H1 (cell line): ENCODE results near the gene METTL25B. TPM values are rescaled to one million over a fixed set of nuclear protein-coding genes. Genes with fewer than 3 reads are reported as not detected.

Experiments
- CTCF ChIA-PET: fragments of 300-600 bp; sonication (Branson Sonifier 250); formaldehyde crosslinking; loops from one replicate; lab custom pipeline; 2021; ENCODE audit not compliant: partially characterized antibody; lab: Charles Lee
- POLR2A ChIA-PET: fragments of 300-600 bp; sonication (Branson Sonifier 250); formaldehyde crosslinking; loops from one replicate; lab custom pipeline; 2021; ENCODE audit warnings: inconsistent platforms; ENCODE audit not compliant: partially characterized antibody; lab: Charles Lee
- DNase-seq, 2 experiments: peaks; one replicate each; pipeline versions ENCODE4 v3.0.0 to v3.0.0-alpha.2; 2010 to 2022; ENCODE audit warnings: low spot score in 2 of 2, low read depth in 1 of 2, mixed read lengths in 1 of 2
- FAIRE-seq: peaks from 2 replicates; lab custom pipeline; 2011; peaks lifted over from hg19 to GRCh38; lab: Jason Lieb, UNC
- H2AFZ ChIP-seq: 2 replicates; pipeline ENCODE4 v1.8.1; 2012; ENCODE audit warnings: low read length, inconsistent platforms
- H2AK5ac ChIP-seq: 2 replicates; pipeline ENCODE4 v1.6.1; 2013; ENCODE audit warnings: low read depth, low read length
- H2BK120ac ChIP-seq: replicated peaks from 2 replicates; pipeline ENCODE3; 2013; ENCODE audit warnings: low read depth, low read length, inconsistent platforms
- H2BK12ac ChIP-seq: 2 replicates; pipeline ENCODE4 v1.6.1; 2013; ENCODE audit warnings: low read depth, low read length
- H2BK15ac ChIP-seq: 2 replicates; pipeline ENCODE4 v1.6.1; 2013; ENCODE audit warnings: low read length
- H2BK20ac ChIP-seq: 2 replicates; pipeline ENCODE4 v1.6.1; 2013; ENCODE audit warnings: low read length
- H2BK5ac ChIP-seq: 2 replicates; pipeline ENCODE4 v1.6.1; 2013; ENCODE audit warnings: low read depth, low read length
- H3K14ac ChIP-seq: 2 replicates; pipeline ENCODE4 v1.6.1; 2013; ENCODE audit warnings: inconsistent platforms; ENCODE audit not compliant: insufficient read length
- H3K18ac ChIP-seq: 2 replicates; pipeline ENCODE4 v1.6.1; 2013; ENCODE audit warnings: low read length; ENCODE audit errors: extremely low read depth
- H3K23ac ChIP-seq: 2 replicates; pipeline ENCODE4 v1.6.1; 2013; ENCODE audit warnings: inconsistent platforms; ENCODE audit not compliant: insufficient read length
- H3K23me2 ChIP-seq: 2 replicates; pipeline ENCODE4 v1.6.1; 2013; ENCODE audit warnings: low read depth, low read length
- H3K27ac ChIP-seq: 2 replicates; pipeline ENCODE4 v1.6.1; 2011; ENCODE audit warnings: low read depth, low read length, inconsistent platforms
- H3K27me3 ChIP-seq, 4 experiments: replicated peaks in 1 of 4; 1 replicate in 1 of 4; 2 replicates in 3 of 4; pipeline versions ENCODE4 v1.6.1 to v1.8.1; 2011 to 2013; ENCODE audit warnings: low read length in 3 of 4, mild to moderate bottlenecking in 3 of 4, inconsistent platforms in 2 of 4, mixed read lengths in 2 of 4, moderate library complexity in 1 of 4; ENCODE audit not compliant: control insufficient read depth in 3 of 4, insufficient read depth in 3 of 4; ENCODE audit errors: extremely low read depth in 1 of 4
- H3K36me3 ChIP-seq, 4 experiments: 2 replicates each; pipeline versions ENCODE4 v1.6.1 to v1.8.1; 2011 to 2013; ENCODE audit warnings: mild to moderate bottlenecking in 4 of 4, low read length in 3 of 4, moderate library complexity in 2 of 4, control low read depth in 1 of 4, inconsistent platforms in 1 of 4; ENCODE audit not compliant: insufficient read depth in 4 of 4, control insufficient read depth in 2 of 4
- H3K4ac ChIP-seq: replicated peaks from 2 replicates; pipeline ENCODE3; 2013; ENCODE audit warnings: low read length, low read depth, mixed read lengths, inconsistent platforms; ENCODE audit not compliant: insufficient read length
- H3K4me1 ChIP-seq, 4 experiments: replicated peaks in 1 of 4; 1 replicate in 1 of 4; 2 replicates in 3 of 4; pipeline versions ENCODE4 v1.6.1 to v1.8.1; 2011 to 2013; ENCODE audit warnings: low read length in 3 of 4, inconsistent platforms in 2 of 4, mixed read lengths in 1 of 4; ENCODE audit not compliant: insufficient read depth in 4 of 4, control insufficient read depth in 3 of 4
- H3K4me2 ChIP-seq, 2 experiments: 2 replicates each; pipeline versions ENCODE4 v1.6.1 to v1.8.1; 2011 to 2013; ENCODE audit warnings: low read depth in 2 of 2, low read length in 2 of 2, control low read depth in 1 of 2, inconsistent platforms in 1 of 2, mild to moderate bottlenecking in 1 of 2; ENCODE audit not compliant: insufficient read depth in 1 of 2
- H3K4me3 ChIP-seq, 4 experiments: fragments of 200-600, 300-600 bp in 1 of 4; sonication (generic), shearing (Covaris generic), sonication (Bioruptor Twin) in 1 of 4; 2 replicates each; pipeline versions ENCODE4 v1.5.1 to v1.8.1; 2011 to 2016; ENCODE audit warnings: low read length in 4 of 4, low read depth in 3 of 4, control low read depth in 2 of 4, inconsistent platforms in 2 of 4, mild to moderate bottlenecking in 2 of 4, mixed read lengths in 1 of 4, moderate library complexity in 1 of 4; ENCODE audit not compliant: insufficient read depth in 2 of 4; ENCODE audit errors: extremely low read depth in 1 of 4
- H3K56ac ChIP-seq: replicated peaks from 2 replicates; pipeline ENCODE3; 2013; ENCODE audit warnings: low read depth, mild to moderate bottlenecking, mixed read lengths, low read length, inconsistent platforms; ENCODE audit not compliant: insufficient read length
- H3K79me1 ChIP-seq: 2 replicates; pipeline ENCODE4 v1.6.1; 2013; ENCODE audit warnings: low read depth, low read length, control low read depth
- H3K79me2 ChIP-seq, 2 experiments: 2 replicates each; pipeline versions ENCODE4 v1.6.1 to v1.8.1; 2012 to 2013; ENCODE audit warnings: low read length in 2 of 2, mild to moderate bottlenecking in 2 of 2, inconsistent platforms in 1 of 2; ENCODE audit not compliant: insufficient read depth in 2 of 2, control insufficient read depth in 1 of 2
- H3K9ac ChIP-seq, 4 experiments: replicated peaks in 1 of 4; 1 replicate in 1 of 4; 2 replicates in 3 of 4; pipeline versions ENCODE4 v1.6.1 to v1.8.1; 2011 to 2013; ENCODE audit warnings: low read depth in 3 of 4, low read length in 3 of 4, control low read depth in 2 of 4, mild to moderate bottlenecking in 2 of 4, moderate library complexity in 2 of 4, inconsistent platforms in 1 of 4; ENCODE audit errors: extremely low read depth in 1 of 4
- H3K9me3 ChIP-seq, 2 experiments: 2 replicates each; pipeline versions ENCODE4 v1.6.1 to v1.8.1; 2012 to 2013; ENCODE audit warnings: mild to moderate bottlenecking in 2 of 2, moderate library complexity in 2 of 2, control low read depth in 1 of 2, inconsistent platforms in 1 of 2, low read depth in 1 of 2, low read length in 1 of 2, mixed read lengths in 1 of 2; ENCODE audit not compliant: insufficient read depth in 2 of 2
- H4K20me1 ChIP-seq, 2 experiments: replicated peaks in 1 of 2; 2 replicates each; pipeline versions ENCODE3 to v1.8.1; 2011 to 2013; ENCODE audit warnings: inconsistent platforms in 2 of 2, low read length in 2 of 2, mild to moderate bottlenecking in 1 of 2; ENCODE audit not compliant: insufficient read depth in 2 of 2, control insufficient read depth in 1 of 2
- H4K5ac ChIP-seq: 2 replicates; pipeline ENCODE4 v1.6.1; 2013; ENCODE audit warnings: low read length, low read depth, mixed read lengths, inconsistent platforms; ENCODE audit not compliant: insufficient read length
- H4K8ac ChIP-seq: 2 replicates; pipeline ENCODE4 v1.8.0; 2013; ENCODE audit warnings: mild to moderate bottlenecking, moderate library complexity, low read length, inconsistent platforms; ENCODE audit not compliant: insufficient read depth; ENCODE audit errors: extremely low read depth
- H4K91ac ChIP-seq: replicated peaks from 2 replicates; pipeline ENCODE3; 2013; ENCODE audit warnings: low read length, mixed read lengths, inconsistent platforms; ENCODE audit not compliant: insufficient read length
- E2F6 ChIP-seq: IDR thresholded peaks from 2 replicates; pipeline ENCODE4 v1.6.1; 2012; ENCODE audit warnings: inconsistent platforms
- GABPA ChIP-seq: IDR thresholded peaks from 2 replicates; pipeline ENCODE4 v1.6.1; 2011; ENCODE audit warnings: mild to moderate bottlenecking, low read length, moderate library complexity, borderline replicate concordance; ENCODE audit not compliant: insufficient read depth
- KDM1A ChIP-seq: fragments of 200-600, 300-600 bp; sonication (generic); IDR thresholded peaks from 2 replicates; pipeline ENCODE4 v1.7.1; 2016; ENCODE audit warnings: mild to moderate bottlenecking, low read length, borderline replicate concordance
- KDM5A ChIP-seq: fragments of 200-600 bp; IDR thresholded peaks from 2 replicates; pipeline ENCODE4 v1.7.1; 2012; ENCODE audit warnings: mild to moderate bottlenecking, low read length, inconsistent platforms, mixed read lengths
- POLR2AphosphoS5 ChIP-seq: IDR thresholded peaks from 2 replicates; pipeline ENCODE4 v1.6.1; 2011; ENCODE audit warnings: low read depth, low read length
- SIN3A ChIP-seq, 2 experiments: IDR thresholded peaks in 1 of 2; conservative IDR thresholded peaks in 1 of 2; 2 replicates each; pipeline ENCODE4 v1.6.1; 2011 to 2012; ENCODE audit warnings: low read length in 2 of 2, improper control_type of control experiment in 1 of 2, low read depth in 1 of 2, mild to moderate bottlenecking in 1 of 2
- TAF7 ChIP-seq: optimal IDR thresholded peaks from 2 replicates; pipeline ENCODE3; 2011; ENCODE audit warnings: low read depth, mild to moderate bottlenecking, inconsistent platforms, low read length, moderate library complexity, borderline replicate concordance
- WGBS, 2 experiments: shearing (Covaris generic) in 1 of 2; methylation state at CpG; one replicate each; pipeline versions ENCODE4 v1.1.6 to v1.1.7; 2013 to 2015; ENCODE audit warnings: low lambda C conversion rate in 2 of 2, mixed read lengths in 2 of 2, inconsistent platforms in 1 of 2, low coverage in 1 of 2, missing lambda C conversion rate in 1 of 2; ENCODE audit not compliant: insufficient replicate concordance in 2 of 2, insufficient coverage in 1 of 2, insufficient read length in 1 of 2; ENCODE audit errors: extremely low coverage in 1 of 2, missing lambda C conversion rate in 1 of 2; 5-methylcytosine and 5-hydroxymethylcytosine counted together
- polyA plus RNA-seq, 7 experiments: library from polyadenylated mRNA; depleted of rRNA in 3 of 7; stranded (reverse) in 5 of 7; unstranded in 2 of 7; fragments of >200 nt in 5 of 7; fragments of 200-250 nt in 2 of 7; gene quantifications; 1 replicate in 5 of 7; 2 replicates in 1 of 7; 4 replicates in 1 of 7; pipeline versions ENCODE4 v1.2.1 to v1.2.3, GENCODE V29; 2011 to 2013; ENCODE audit warnings: missing spikeins in 2 of 7, mixed read lengths in 2 of 7
- total RNA-seq: library from RNA; stranded (reverse); fragmentation: NEBNext Ultra II Directional; extraction: Animal tissue kit (Norgen Biotek cat#: 25700); gene quantifications from 2 replicates; pipeline ENCODE4 v1.2.1, GENCODE V29; 2021

Gene METTL25B
- total and polyA plus RNA-seq, 2 of the 8 experiments (the other 6 are each of a cell fraction or from before 2014, with no cell fraction given), result 28.4 to 30.1 TPM

GRCh38 chr1:156751451-156751756, 23.1 kb downstream of the METTL25B start, which contains the start of gene HDGF:
TSS of gene HDGF (minus strand) at chr1:156751675. CDS start at chr1:156751429, 246 bp downstream.
- WGBS, 2 experiments, result 0% methylated on average over 23 of the region's 48 CpGs; no CpG with 5 or more reads in 1 of the 2 experiments
- CTCF ChIA-PET, result interaction anchor here (1.0 to 3.2 kb wide), 8 partner anchors 9 to 124 kb away, joined by 3 to 26 read pairs (median 4); partner anchors contain the start of gene NTRK1
- no peak within 1 kb of the TSS for H2BK20ac ChIP-seq

More at GRCh38 chr1:156751451-156751756, 23.1 kb downstream of the METTL25B start, which contains the start of gene HDGF:
- Histone ChIP-seq H4K8ac (peak within 1 kb of the TSS; percentile 97), H4K91ac (peak within 1 kb of the TSS; percentile 89), H3K36me3 (no peaks in the 10 kb centered on the region), H3K4me3 (peak within 1 kb of the TSS; percentile 86 to 100 (median 95)), H3K23me2 (peaks cover 12% of the 10 kb centered on the region), H3K9ac (peak within 1 kb of the TSS; percentile 96 to 97 (median 96)), H3K27ac (peak within 1 kb of the TSS; percentile 96), H3K79me1 (peaks cover 11% of the 10 kb centered on the region), H2AFZ (peak within 1 kb of the TSS; percentile 59; the same call in 1 of the 2 replicates), H2BK5ac (peak within 1 kb of the TSS; percentile 79), H4K20me1 (peaks cover 0 to 3% of the 10 kb centered on the region in 2 experiments), H3K9me3 (no peaks in the 10 kb centered on the region), H2AK5ac (no peak within 1 kb of the TSS), H4K5ac (peak within 1 kb of the TSS; percentile 85), H3K18ac (peak within 1 kb of the TSS; percentile 86), H3K27me3 (no peaks in the 10 kb centered on the region), H2BK12ac (peak within 1 kb of the TSS; percentile 82; the same call in 1 of the 2 replicates), H3K4me2 (peak within 1 kb of the TSS; percentile 91 to 99), H3K14ac (peak within 1 kb of the TSS; percentile 35), H3K4ac (peak within 1 kb of the TSS; percentile 79), H3K79me2 (peaks cover 23 to 55% of the 10 kb centered on the region in 2 experiments), H3K56ac (peak within 1 kb of the TSS; percentile 90), H2BK120ac (peak within 1 kb of the TSS; percentile 41), H2BK15ac (peak within 1 kb of the TSS; percentile 82; the same call in 1 of the 2 replicates), H3K4me1 (peaks cover 27 to 37% (median 29%) of the 10 kb centered on the region in 4 experiments), H3K23ac (no peak within 1 kb of the TSS)
- POLR2A ChIA-PET, result interaction anchor here (1.0 to 8.8 kb wide), 27 partner anchors 10 to 110 kb away, joined by 3 to 121 read pairs (median 4); partner anchors contain the start of genes BCAN, ISG20L2, METTL25B and MRPL24
- DNase-seq (no peak), FAIRE-seq (no peak)
- TF ChIP-seq GABPA, result no peak
- TF ChIP-seq KDM1A, result no peak
- no peak for TF ChIP-seq TAF7
- TF ChIP-seq POLR2AphosphoS5, result 0 out of 2 replicates have a peak, but pooled peaks have one; percentile 8
- TF ChIP-seq SIN3A (conservative IDR thresholded peaks at IDR 0.05 in 1 of 2, IDR thresholded peaks at IDR 0.05 in 1 of 2; ENCODE audit: low read depth in 1 of 2, low read length in 2 of 2), result no peak
- 0 out of 2 replicates have a peak, but pooled peaks have one; percentile 1 for TF ChIP-seq KDM5A
- TF ChIP-seq E2F6, result no peak
